Liver (tissue), 9 donors: ENCODE measurements around the gene THAP2. TPM values are rescaled to one million over a fixed set of nuclear protein-coding genes. Genes with fewer than 3 reads are reported as not detected.
A peak's percentile ranks its signal among the peaks of the same experiment; 100 is the strongest.
"Not testable (repeated sequence)": the region's sequence is repeated elsewhere in the genome, so short reads cannot be mapped to it uniquely, and the experiment has no call there.

Experiments used
- DNase-seq: peaks from one replicate; pipeline ENCODE4 v3.0.0-alpha.2; 2017; ENCODE audit warnings: low spot score
- H3K27ac ChIP-seq, 2 donors: one replicate each; pipeline ENCODE4 v1.7.0; 2013; ENCODE audit warnings: inconsistent platforms in 2 of 2, low read length in 2 of 2, control low read depth in 1 of 2, low read depth in 1 of 2, mild to moderate bottlenecking in 1 of 2
- H3K27me3 ChIP-seq, 4 donors: one replicate each; pipeline versions ENCODE4 v1.6.1 to v1.7.0; 2013; ENCODE audit warnings: low read length in 3 of 4, inconsistent platforms in 1 of 4, mild to moderate bottlenecking in 1 of 4, moderate library complexity in 1 of 4; ENCODE audit not compliant: control insufficient read depth in 4 of 4, insufficient read depth in 4 of 4
- H3K36me3 ChIP-seq, 4 donors: one replicate each; pipeline versions ENCODE4 v1.6.1 to v1.7.0; 2013; ENCODE audit warnings: low read length in 3 of 4, mild to moderate bottlenecking in 3 of 4, low read depth in 1 of 4, moderate library complexity in 1 of 4; ENCODE audit not compliant: control insufficient read depth in 4 of 4, insufficient read depth in 3 of 4
- H3K4me1 ChIP-seq, 4 donors: one replicate each; pipeline versions ENCODE4 v1.6.1 to v1.7.0; 2013; ENCODE audit warnings: low read length in 3 of 4, mild to moderate bottlenecking in 3 of 4, moderate library complexity in 1 of 4; ENCODE audit not compliant: control insufficient read depth in 4 of 4, insufficient read depth in 4 of 4
- H3K4me3 ChIP-seq, 3 donors: one replicate each; pipeline versions ENCODE4 v1.6.1 to v1.7.0; 2013; ENCODE audit warnings: low read length in 3 of 3, control low read depth in 1 of 3, low read depth in 1 of 3, mild to moderate bottlenecking in 1 of 3
- H3K9ac ChIP-seq, 2 donors: one replicate each; pipeline ENCODE4 v1.7.0; 2013; ENCODE audit warnings: low read length in 2 of 2, mild to moderate bottlenecking in 2 of 2, moderate library complexity in 2 of 2, control low read depth in 1 of 2, low read depth in 1 of 2
- H3K9me3 ChIP-seq, 4 donors: one replicate each; pipeline versions ENCODE4 v1.6.1 to v1.7.0; 2013; ENCODE audit warnings: low read length in 3 of 4; ENCODE audit not compliant: control insufficient read depth in 4 of 4
- EGR1 ChIP-seq, 2 donors: IDR thresholded peaks; 2 replicates each; pipeline ENCODE4 v1.6.1; 2016 to 2018; ENCODE audit warnings: antibody characterized with exemption in 2 of 2, low read depth in 2 of 2
- FOXA1 ChIP-seq: IDR thresholded peaks from 2 replicates; pipeline ENCODE4 v1.6.1; 2016; ENCODE audit warnings: antibody characterized with exemption
- FOXA2 ChIP-seq: IDR thresholded peaks from 2 replicates; pipeline ENCODE4 v1.6.1; 2016; ENCODE audit warnings: antibody characterized with exemption
- GABPA ChIP-seq, 2 donors: IDR thresholded peaks in 1 of 2; conservative IDR thresholded peaks in 1 of 2; 2 replicates each; pipeline ENCODE4 v1.6.1; 2016; ENCODE audit warnings: antibody characterized with exemption in 2 of 2, mild to moderate bottlenecking in 1 of 2, moderate library complexity in 1 of 2
- HNF4A ChIP-seq, 2 donors: conservative IDR thresholded peaks; 2 replicates each; pipeline ENCODE4 v1.6.1; 2016; ENCODE audit warnings: antibody characterized with exemption in 2 of 2, mild to moderate bottlenecking in 2 of 2
- HNF4G ChIP-seq: IDR thresholded peaks from 2 replicates; pipeline ENCODE4 v1.6.1; 2016; ENCODE audit warnings: antibody characterized with exemption
- JUND ChIP-seq, 2 donors: IDR thresholded peaks; 2 replicates each; pipeline ENCODE4 v1.6.1; 2016; ENCODE audit warnings: antibody characterized with exemption in 2 of 2
- NR2F2 ChIP-seq: IDR thresholded peaks from 2 replicates; pipeline ENCODE4 v1.6.1; 2016; ENCODE audit warnings: antibody characterized with exemption
- REST ChIP-seq: IDR thresholded peaks from 2 replicates; pipeline ENCODE4 v1.6.1; 2016; ENCODE audit warnings: antibody characterized with exemption, mild to moderate bottlenecking
- RXRA ChIP-seq, 2 donors: IDR thresholded peaks; 2 replicates each; pipeline ENCODE4 v1.6.1; 2017 to 2018; ENCODE audit warnings: antibody characterized with exemption in 2 of 2, mild to moderate bottlenecking in 1 of 2
- SP1 ChIP-seq: IDR thresholded peaks from 2 replicates; pipeline ENCODE4 v1.6.1; 2018; ENCODE audit warnings: antibody characterized with exemption, mild to moderate bottlenecking
- TAF1 ChIP-seq: conservative IDR thresholded peaks from 2 replicates; pipeline ENCODE4 v1.6.1; 2016; ENCODE audit warnings: antibody characterized with exemption, mild to moderate bottlenecking
- YY1 ChIP-seq: IDR thresholded peaks from 2 replicates; pipeline ENCODE4 v1.6.1; 2016; ENCODE audit warnings: antibody characterized with exemption, mild to moderate bottlenecking
- WGBS: extraction: QIAGEN DNeasy Blood & Tissue Kit; methylation state at CpG from one replicate; pipeline ENCODE4 v1.1.7; 2013; 5-methylcytosine and 5-hydroxymethylcytosine counted together
- polyA plus RNA-seq, 2 donors: library from polyadenylated mRNA; stranded (reverse) in 1 of 2; unstranded in 1 of 2; fragments of 200-250 nt in 1 of 2; fragments of >200 nt in 1 of 2; fragmentation: Nextera tagmentation in 1 of 2; extraction: Ambion mirVana in 1 of 2; gene quantifications; one replicate each; pipeline versions ENCODE4 v1.2.1 to v1.2.3, GENCODE V29; 2013 to 2015
- total RNA-seq, 2 donors: library from RNA; depleted of rRNA; stranded (reverse); fragments of >200 nt; gene quantifications; one replicate each; pipeline ENCODE4 v1.2.3, GENCODE V29; 2014
- TF ChIP-seq, protein P1 (sequence below): IDR thresholded peaks from 2 replicates; pipeline ENCODE4 v1.6.1; 2016; ENCODE audit warnings: antibody characterized with exemption
- donor health status: healthy.
- donor health status: healthy.
- donor health status: healthy.
- donor health status: healthy.
- donor health status: healthy.

THAP2 gene
- total and polyA plus RNA-seq, 4 donors = 0.82 to 2.5 (median 1.5) TPM

DNA sequence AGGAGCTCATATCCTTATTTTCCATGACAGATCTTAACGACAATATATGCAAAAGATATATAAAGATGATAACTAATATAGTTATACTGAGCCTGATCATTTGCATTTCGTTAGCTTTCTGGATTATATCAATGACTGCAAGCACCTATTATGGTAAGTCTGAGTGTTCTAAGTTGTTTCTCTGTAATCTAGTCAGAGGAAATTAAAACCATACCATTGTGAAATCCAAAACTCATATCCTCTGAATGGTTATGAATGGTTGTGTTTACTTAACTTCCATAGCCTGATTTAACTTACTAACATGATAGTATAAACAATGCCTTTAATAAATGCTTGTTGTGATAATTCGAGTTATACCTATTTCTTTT is 22.5 kb downstream of the THAP2 start:
- Histone ChIP-seq H3K27ac (peak overlapping the region; percentile 91 to 92), H3K4me1 (peaks cover 9 to 18% (median 13%) of the 10 kb centered on the region in 4 donors)

GRCh38 chr12:71687172-71687571 is 23.1 kb downstream of the THAP2 start:
- WGBS = 80% methylated on average over 11 of the region's 11 CpGs
- not testable (repeated sequence) for H3K27me3 ChIP-seq, DNase-seq, H3K36me3 ChIP-seq, H3K27ac ChIP-seq, H3K9me3 ChIP-seq
- Histone ChIP-seq H3K9ac (peak overlapping the region in 1 of 2 donors; percentile 28), H3K4me1 (peaks cover 9 to 18% (median 13%) of the 10 kb centered on the region in 4 donors), H3K4me3 (peak overlapping the region in 1 of 3 donors; percentile 86)

More for the DNA sequence above, 22.5 kb downstream of the THAP2 start:
- Histone ChIP-seq H3K4me3 (peak overlapping the region; percentile 74 to 94 (median 86)), H3K36me3 (no peaks in the 10 kb centered on the region), H3K9ac (peak overlapping the region; percentile 45 to 99), H3K9me3 (no peaks in the 10 kb centered on the region), H3K27me3 (no peaks in the 10 kb centered on the region)
- no peak for TF ChIP-seq RXRA (IDR thresholded peaks at IDR 0.05)
- no peak for TF ChIP-seq FOXA2
- no peak for TF ChIP-seq EGR1 (IDR thresholded peaks at IDR 0.05; ENCODE audit: low read depth in 2 of 2)
- no peak for TF ChIP-seq JUND (IDR thresholded peaks at IDR 0.05)
- TF ChIP-seq, protein P1, sequence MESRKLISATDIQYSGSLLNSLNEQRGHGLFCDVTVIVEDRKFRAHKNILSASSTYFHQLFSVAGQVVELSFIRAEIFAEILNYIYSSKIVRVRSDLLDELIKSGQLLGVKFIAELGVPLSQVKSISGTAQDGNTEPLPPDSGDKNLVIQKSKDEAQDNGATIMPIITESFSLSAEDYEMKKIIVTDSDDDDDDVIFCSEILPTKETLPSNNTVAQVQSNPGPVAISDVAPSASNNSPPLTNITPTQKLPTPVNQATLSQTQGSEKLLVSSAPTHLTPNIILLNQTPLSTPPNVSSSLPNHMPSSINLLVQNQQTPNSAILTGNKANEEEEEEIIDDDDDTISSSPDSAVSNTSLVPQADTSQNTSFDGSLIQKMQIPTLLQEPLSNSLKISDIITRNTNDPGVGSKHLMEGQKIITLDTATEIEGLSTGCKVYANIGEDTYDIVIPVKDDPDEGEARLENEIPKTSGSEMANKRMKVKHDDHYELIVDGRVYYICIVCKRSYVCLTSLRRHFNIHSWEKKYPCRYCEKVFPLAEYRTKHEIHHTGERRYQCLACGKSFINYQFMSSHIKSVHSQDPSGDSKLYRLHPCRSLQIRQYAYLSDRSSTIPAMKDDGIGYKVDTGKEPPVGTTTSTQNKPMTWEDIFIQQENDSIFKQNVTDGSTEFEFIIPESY = no peak
- TF ChIP-seq GABPA (IDR thresholded peaks at IDR 0.05 in 1 of 2, conservative IDR thresholded peaks at IDR 0.05 in 1 of 2) = no peak
- TF ChIP-seq HNF4G = no peak
- no peak for TF ChIP-seq TAF1
- no peak for TF ChIP-seq REST
- no peak for TF ChIP-seq FOXA1
- no peak for TF ChIP-seq SP1
- no peak for DNase-seq
- 14% methylated on average over 3 of the region's 3 CpGs for WGBS

GRCh38 chr12:71688961-71689570 is 25.0 kb downstream of the THAP2 start:
- no peaks in the 10 kb centered on the region for H3K36me3 ChIP-seq
- no peak for DNase-seq
- no peak overlapping the region for H3K9ac ChIP-seq
- H3K27me3 ChIP-seq = no peaks in the 10 kb centered on the region
- H3K4me3 ChIP-seq = no peak overlapping the region
- TF ChIP-seq, protein P1 = no peak
- no peak for TF ChIP-seq SP1
- TF ChIP-seq JUND (IDR thresholded peaks at IDR 0.05) = no peak
- TF ChIP-seq EGR1 (IDR thresholded peaks at IDR 0.05; ENCODE audit: low read depth in 2 of 2) = no peak
- TF ChIP-seq YY1 = no peak
- TF ChIP-seq HNF4A (conservative IDR thresholded peaks at IDR 0.05) = no peak
- no peak for TF ChIP-seq NR2F2
- TF ChIP-seq HNF4G = no peak
- TF ChIP-seq FOXA2 = no peak
- peaks cover 11 to 21% (median 14%) of the 10 kb centered on the region in 4 donors for H3K4me1 ChIP-seq
- WGBS = 86% methylated on average over 5 of the region's 5 CpGs
- no peak overlapping the region for H3K27ac ChIP-seq
- no peaks in the 10 kb centered on the region for H3K9me3 ChIP-seq
